NCI-H2081 (cell line): ENCODE data around the gene ARGLU1.
"Not testable (repeated sequence)": the region's sequence is repeated elsewhere in the genome, so short reads cannot be mapped to it uniquely, and the experiment has no call there.

Source experiments
- DNase-seq, 2 experiments: peaks; one replicate each; lab custom pipeline; 2025; lab: John Stamatoyannopoulos, UW

ARGLU1 gene

DNA sequence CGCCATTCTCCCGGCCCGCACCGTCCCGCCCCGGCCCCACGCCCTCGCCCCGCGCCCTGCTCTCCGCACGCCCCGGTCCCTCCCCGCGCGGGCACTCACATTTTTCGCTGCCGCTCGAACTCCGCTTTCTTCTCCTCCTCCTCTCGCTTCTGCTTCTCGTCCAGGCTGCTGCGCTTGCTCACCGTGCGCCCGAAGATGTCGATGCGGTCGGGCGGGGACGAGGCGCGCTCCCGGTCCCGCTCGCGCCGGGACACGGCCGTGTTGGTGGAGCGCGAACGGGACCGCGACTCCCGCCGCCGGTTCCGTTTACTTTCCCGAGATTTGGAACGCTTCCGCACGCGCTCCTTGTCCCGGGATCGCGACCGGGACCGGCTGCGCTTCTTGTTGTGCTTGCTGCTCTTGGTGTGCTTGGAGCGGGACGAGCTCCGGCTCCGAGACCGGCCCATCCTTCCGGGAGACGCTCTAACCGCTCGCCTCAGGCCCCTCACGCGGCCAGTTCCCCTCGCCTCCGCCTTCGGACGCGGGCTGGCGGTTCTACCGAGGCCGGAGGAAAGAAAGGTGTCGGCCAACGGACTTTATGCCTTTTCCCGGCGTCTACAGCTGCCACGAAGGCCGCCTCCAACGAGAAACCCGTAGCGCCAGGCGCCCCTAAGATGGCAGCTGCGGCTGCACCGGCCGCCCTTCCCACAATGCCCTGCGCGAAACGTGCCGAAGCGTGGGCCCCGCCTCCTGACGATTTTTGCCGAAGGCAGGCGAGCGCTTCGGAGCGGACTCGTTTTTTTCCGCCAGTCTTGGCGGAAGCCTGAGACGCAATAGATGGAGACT, at the start of gene ARGLU1:
Gene ARGLU1 (minus strand): TSS at position 664 of the 825 bp plus-strand sequence. CDS start 218 bp downstream, at position 446.
- DNase-seq: peak; percentile 89 to 92

DNA sequence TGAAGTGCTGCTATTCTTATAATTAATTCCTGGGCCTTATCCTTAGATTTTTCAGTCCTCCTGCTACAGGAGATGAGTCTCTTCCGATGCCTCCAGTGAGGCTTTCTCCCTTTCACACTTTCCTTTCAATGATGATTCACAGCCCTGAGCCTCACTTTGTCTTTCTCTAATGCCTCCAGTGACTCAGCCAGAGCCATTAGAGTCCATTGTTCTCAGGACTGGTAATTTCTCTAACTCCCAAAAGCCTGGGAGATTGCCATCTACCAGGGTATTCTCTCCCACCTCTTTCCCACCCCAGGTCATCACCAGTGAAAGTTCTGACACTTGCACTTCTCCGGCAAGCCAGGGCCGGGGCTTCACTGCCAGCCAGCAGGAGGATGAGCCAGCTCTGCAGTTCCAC, 49.6 kb upstream of the ARGLU1 start:
- no peak for DNase-seq

DNA sequence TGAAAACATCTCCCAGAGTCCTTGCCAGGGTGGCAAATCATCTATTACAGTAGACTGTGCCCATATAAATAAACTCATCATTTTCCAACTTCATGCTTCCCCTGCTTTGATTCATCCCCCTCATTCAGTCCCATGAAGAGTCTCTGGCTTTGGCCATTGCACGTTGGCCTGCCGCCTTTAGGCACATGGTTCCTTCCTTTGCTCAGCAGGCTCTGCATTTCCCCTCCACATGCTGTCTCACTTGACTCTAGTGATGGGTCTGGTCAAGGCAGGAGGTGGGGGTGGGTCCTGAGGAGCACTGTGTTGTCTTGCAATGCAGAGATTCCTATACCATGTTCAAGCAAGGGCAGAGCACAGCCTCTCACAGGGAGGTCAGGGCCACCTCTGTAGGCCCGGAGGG, 48.8 kb upstream of the ARGLU1 start:
- DNase-seq: no peak

GRCh38 chr13:106614874-106615273, 46.9 kb upstream of the ARGLU1 start:
- DNase-seq: no peak

DNA sequence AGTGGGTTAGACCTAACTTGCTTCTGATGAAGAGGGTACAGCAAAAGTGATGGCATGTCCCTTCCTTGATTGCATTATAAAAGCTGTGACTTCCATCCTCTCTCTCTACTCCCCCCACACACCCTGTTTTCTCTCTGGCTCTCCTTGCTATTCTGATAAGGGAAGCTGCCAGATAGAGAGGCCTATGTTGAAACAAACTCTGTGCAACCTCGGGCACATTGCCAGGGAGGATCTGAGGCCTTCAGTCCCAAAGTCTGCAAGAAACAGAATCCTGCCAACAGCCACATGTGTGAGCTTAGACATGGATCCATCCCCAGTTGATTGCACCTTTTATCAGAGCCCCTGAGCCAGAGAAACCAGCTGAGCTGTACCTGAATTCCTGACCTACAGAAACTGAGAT, 44.8 kb upstream of the ARGLU1 start:
- no peak for DNase-seq

DNA sequence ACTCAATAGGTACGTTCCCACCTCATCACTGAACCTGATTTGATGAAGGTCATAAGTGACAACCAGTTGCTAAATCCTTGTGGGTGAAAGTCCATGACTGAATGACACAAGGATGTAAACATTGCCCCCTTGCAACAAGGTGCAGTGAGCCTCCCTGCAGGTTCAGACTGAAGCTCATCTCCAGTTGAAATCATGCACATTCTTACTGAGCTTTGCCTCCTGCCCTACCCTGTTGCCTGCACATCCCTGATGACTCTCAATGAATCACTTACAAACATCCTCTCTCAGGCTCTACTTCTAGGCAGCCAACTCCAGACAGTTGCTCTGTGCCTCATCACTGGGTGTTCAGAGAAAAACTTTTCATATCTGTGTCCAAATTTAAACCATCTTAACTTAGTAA, 42.5 kb upstream of the ARGLU1 start:
- no peak for DNase-seq

DNA sequence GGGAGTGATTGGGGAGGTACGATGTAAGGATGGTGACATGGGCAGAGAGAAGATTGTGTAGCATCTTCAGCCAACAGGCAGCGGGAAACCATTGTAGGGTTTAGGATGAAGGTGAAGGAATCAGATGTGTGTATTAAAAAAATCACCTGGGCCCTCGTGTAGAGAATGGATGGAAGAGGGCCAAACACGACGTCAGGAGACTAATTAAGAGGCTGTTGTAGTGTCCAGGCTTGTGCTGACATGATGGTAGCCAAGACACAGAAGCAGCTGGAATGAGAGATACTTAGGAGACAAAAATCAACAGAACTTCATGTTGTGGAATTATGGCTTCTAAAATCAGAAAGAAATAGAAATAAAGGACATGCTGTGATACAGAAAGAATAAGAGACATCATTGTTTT, 41.2 kb upstream of the ARGLU1 start:
- DNase-seq: no peak

- no peak for DNase-seq
Measured at GRCh38 chr13:106603546-106603945, 35.6 kb upstream of the ARGLU1 start.

DNA sequence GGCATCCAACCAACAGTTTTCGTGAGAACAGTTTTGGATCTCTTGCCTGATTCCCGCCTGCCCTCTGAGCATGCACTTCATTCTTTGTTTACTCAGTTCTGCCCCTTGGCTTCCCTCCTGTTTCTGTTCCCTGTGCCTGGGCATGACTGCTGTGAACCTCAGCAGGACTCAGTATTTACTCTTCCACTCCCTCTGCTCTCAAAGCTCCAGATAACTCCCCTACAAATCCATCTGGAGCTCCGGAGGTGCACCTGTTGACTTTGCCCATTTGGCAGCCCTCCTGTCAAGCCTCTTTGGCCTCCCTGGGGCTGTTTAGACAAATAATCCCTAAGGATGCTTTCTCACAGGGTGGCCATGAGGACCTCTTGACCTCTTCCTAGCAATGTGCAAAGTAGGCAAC, 34.2 kb upstream of the ARGLU1 start:
- DNase-seq: peak; percentile 41 to 84

DNA sequence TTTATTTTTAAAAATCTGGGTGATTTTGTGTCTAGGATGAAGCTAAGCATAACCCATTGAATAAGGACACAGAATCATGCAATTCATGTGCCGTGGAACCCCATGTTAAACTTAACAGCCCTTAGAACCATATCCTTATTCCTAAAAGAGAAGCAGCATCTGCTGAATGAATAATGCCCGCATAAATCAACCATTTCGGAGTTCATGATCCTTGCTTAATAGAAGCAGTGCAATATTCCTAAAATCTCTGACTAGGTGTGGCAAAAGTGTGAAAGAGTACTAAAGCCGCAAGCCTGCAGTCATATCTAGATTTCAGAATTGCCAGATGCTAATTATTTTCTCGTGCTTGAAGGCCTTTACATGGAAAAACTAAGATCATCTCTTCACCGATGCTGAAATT, 33.6 kb upstream of the ARGLU1 start:
- no peak for DNase-seq

DNA sequence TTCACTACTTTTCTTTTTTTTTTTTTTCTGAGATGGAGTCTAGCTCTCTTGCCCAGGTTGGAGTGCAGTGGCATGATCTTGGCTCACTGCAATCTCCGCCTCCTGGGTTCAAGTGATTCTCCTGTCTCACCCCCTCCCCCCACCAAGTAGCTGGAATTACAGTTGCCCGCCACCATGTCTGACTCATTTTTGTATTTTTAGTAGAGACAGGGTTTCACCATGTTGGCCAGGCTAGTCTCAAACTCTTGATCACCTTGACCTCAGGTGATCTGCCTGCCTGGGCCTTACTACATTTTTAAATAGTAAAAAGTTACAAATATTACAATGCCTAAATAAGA, 32.8 kb upstream of the ARGLU1 start:
- DNase-seq: not testable (repeated sequence)

DNA sequence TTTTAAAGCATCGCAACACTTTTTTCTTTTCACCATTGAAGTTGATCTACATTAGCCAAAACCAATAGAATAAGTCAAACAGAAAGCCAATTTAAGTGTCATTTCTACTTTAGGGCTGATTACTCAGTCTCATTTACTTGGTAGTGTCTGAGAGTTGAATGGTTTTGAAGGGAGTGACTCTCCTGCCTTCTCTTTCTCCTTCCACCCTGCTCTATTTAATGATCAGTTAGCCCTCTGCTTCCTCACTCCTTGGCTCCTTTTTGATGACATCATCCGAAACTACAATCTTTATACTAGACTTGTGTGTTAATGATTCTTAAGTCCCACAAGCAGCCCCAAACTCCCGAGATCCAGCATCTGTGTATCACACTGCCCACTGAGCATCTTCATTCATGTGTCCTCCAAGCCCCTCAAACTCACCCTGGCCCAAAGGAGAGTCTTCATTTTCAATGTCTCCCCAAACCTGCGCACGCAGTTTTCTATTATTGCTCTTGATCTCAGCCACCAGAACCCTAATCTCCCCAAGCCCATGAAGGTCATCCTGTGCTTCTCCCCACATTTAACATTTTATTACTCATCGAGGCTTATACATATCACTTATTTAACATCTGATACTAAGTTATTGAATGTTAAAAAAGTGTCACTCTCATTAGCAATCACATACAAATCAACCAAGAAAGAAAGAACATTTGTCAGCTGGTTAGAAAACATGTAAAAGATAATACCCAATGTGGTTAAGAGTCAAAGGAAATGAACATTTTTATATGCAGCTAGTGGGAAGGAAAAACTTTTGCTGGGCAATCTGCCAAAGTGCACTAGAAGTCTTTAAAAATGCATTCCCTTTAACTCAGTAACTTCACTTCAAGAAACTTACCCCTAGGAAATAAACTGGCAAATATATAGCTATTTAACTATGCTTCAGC, 32.2 kb upstream of the ARGLU1 start:
- DNase-seq: no peak

- no peak for DNase-seq
Measured at GRCh38 chr13:106597749-106598395, 29.9 kb upstream of the ARGLU1 start.

GRCh38 chr13:106597186-106597585, 29.2 kb upstream of the ARGLU1 start:
- no peak for DNase-seq

DNA sequence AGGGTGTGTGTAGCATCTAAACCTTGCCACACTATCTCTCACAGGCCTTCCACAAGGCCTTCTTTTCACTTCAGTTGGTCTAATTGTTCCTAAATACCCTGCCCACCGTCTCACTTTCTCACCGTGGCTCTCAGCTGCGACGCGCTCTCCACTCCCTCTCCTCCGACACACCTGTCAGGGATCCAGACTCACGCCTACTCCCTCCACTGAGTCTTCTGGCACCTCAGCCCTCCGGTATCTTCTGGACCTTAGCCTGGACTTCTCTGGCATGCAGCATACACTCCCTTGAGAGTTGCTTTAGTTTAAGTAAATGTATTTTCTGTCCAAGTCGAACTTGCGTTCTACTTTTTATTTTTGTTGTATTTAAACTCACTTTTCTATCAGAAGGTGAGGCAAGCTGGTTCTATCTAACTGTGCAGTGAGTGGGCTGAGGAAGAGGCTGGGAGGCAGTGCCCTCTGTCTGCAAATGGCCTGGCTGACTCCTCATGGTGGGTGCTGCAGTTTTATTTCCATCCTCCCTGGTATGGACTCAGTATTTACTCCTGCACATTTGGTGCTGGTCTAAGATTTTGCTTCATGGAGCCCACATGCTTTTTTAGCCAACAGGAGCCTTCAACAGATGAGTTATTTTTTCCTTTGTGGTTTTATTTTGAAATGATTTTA, 28.5 kb upstream of the ARGLU1 start:
- no peak for DNase-seq

DNA sequence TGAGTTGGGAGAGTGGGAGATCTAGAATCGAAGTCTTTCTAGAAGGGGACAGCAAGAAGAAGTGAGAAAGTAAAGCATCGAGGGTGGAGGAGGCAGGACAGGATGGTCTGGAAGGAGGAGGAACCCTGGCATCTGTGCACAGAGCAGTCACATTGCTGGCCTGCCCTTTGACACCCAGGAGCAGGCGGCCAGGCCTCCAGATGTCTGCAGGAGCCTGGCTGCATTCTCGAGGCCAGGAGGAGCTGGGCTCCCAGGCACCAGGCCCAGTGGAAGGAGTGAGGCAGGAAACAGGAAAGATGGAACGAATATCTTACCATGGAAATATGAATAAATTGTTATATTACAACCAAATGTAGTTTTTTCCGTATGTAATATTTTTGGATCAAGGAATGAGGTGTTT, 27.7 kb upstream of the ARGLU1 start:
- DNase-seq: no peak

- no peak for DNase-seq
Measured at GRCh38 chr13:106594980-106595379, 27.0 kb upstream of the ARGLU1 start.

DNA sequence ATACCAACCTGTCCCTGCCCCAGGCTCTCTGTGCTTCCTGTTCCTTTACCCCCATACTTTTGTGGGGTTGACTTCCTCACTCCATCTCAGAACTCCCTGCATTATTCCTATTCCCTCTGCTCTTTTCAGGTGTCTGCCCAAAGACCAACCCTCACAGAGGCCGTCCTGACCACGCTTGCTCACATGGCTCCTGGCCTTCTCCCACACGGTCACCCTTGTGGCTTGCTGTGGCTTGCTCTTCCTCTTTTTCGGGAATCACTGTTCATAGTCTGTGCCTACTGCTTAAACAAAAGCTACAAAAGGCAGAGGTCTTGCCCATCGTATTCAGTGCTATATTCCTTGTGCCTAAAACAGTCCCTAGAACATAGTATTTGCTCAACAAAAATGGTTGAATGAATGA, 25.2 kb upstream of the ARGLU1 start:
- no peak for DNase-seq

DNA sequence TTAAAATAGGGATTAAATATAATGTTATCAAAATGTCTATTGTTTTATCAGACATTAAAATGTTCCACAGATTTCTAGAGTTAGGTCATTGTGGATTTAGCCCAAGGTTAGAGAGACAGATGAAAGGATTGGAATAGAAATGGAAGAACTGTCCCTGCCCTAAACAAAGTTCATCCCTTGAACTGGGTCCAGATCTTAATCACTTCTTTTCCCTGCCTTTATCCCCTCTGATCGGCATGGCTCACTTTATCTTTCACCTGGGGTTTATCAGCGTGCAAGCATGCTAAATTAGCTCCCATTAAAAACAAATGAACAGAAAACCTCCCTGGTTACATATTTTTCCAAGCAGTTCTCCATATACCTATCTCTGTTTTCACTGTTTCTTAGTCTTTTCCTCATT, 23.4 kb upstream of the ARGLU1 start:
- no peak for DNase-seq

DNA sequence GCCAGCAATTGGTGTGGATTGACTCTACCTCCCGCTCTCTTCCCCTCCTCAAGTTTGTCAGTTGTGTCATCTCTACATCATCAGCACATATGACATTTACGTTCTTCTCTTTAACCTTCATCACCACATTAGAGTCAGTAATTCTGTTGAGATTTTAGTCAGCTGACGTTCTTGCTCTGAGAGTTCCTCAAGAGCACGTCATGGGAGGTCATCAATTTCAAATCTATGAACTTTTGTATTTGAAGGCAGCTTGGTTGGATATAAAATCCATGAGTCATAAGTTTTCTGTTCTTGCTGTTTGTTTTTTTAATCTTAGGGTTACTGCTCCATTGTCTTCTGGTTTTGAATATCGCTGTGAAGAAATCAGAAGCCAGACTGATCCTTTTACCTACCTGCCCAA, 21.8 kb upstream of the ARGLU1 start:
- DNase-seq: no peak

DNA sequence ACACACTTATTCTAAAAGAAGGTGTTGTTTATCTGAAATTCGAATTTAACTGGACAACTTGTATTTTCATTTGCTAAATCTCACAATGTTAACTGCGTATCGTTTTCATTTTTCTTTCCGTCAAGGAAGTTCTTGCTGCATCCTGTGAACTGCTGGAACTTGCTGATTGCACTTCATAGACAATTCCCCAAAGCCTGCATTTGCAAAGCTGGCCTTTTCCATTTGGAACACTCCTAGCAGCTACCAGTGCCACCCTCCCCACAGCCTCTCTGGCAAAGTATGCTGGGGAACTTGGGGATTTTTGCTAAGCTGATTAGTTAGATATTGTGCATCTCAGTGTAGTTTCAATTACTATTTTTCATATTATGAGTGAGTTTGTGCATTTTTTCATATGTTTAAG, 20.4 kb upstream of the ARGLU1 start:
- DNase-seq: no peak

- DNase-seq: peak; percentile 16 to 23
Measured at GRCh38 chr13:106587787-106588186, 19.9 kb upstream of the ARGLU1 start.
